Keratinocyte (primary cell): ENCODE results near the gene NAA80.

Experiments used
- EZH2 ChIP-seq: IDR thresholded peaks from one replicate; pipeline ENCODE4 v1.6.1; 2012; ENCODE audit warnings: inconsistent platforms, mild to moderate bottlenecking, low read length, moderate library complexity
- TF ChIP-seq, protein P1 (sequence below), 3 experiments: IDR thresholded peaks in 1 of 3; conservative IDR thresholded peaks in 1 of 3; optimal IDR thresholded peaks in 1 of 3; 2 replicates in 2 of 3; 3 replicates in 1 of 3; pipeline versions ENCODE3 to v1.5.1; 2011; ENCODE audit warnings: low read length in 3 of 3, mild to moderate bottlenecking in 3 of 3, moderate library complexity in 2 of 3, control low read depth in 1 of 3, inconsistent platforms in 1 of 3; ENCODE audit not compliant: insufficient read depth in 2 of 3; ENCODE audit errors: extremely low read depth in 1 of 3

DNA sequence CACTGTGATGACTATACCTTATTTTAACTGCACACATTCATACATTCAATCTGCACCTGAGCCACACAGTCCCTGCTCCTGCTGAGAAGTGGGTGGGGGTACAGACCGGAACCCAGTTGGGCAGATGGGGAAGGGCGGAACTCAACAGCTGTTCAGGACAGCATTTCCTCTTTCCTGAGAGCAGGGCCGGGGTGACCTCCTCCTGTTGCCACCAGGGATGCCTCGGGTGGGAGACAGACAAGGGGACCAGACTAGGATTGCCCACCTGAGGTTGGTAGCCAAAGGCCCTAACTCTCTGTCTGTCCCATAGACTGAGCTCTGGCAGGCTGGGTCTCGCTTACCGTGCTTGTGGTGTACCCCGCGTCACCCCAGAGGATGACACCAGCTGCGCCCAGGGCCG lies 19.4 kb upstream of the NAA80 start:
- TF ChIP-seq, protein P1, sequence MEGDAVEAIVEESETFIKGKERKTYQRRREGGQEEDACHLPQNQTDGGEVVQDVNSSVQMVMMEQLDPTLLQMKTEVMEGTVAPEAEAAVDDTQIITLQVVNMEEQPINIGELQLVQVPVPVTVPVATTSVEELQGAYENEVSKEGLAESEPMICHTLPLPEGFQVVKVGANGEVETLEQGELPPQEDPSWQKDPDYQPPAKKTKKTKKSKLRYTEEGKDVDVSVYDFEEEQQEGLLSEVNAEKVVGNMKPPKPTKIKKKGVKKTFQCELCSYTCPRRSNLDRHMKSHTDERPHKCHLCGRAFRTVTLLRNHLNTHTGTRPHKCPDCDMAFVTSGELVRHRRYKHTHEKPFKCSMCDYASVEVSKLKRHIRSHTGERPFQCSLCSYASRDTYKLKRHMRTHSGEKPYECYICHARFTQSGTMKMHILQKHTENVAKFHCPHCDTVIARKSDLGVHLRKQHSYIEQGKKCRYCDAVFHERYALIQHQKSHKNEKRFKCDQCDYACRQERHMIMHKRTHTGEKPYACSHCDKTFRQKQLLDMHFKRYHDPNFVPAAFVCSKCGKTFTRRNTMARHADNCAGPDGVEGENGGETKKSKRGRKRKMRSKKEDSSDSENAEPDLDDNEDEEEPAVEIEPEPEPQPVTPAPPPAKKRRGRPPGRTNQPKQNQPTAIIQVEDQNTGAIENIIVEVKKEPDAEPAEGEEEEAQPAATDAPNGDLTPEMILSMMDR (optimal IDR thresholded peaks at IDR 0.05 in 1 of 3, IDR thresholded peaks at IDR 0.05 in 1 of 3, conservative IDR thresholded peaks at IDR 0.05 in 1 of 3; ENCODE audit: extremely low read depth in 1 of 3, insufficient read depth in 2 of 3, low read length in 3 of 3): no peak
- TF ChIP-seq EZH2: no peak
